ENCODE data around the gene CASQ2.

- TF ChIP-seq EZH2 (IDR thresholded peaks at IDR 0.05): no peak
- TF ChIP-seq, protein P1, sequence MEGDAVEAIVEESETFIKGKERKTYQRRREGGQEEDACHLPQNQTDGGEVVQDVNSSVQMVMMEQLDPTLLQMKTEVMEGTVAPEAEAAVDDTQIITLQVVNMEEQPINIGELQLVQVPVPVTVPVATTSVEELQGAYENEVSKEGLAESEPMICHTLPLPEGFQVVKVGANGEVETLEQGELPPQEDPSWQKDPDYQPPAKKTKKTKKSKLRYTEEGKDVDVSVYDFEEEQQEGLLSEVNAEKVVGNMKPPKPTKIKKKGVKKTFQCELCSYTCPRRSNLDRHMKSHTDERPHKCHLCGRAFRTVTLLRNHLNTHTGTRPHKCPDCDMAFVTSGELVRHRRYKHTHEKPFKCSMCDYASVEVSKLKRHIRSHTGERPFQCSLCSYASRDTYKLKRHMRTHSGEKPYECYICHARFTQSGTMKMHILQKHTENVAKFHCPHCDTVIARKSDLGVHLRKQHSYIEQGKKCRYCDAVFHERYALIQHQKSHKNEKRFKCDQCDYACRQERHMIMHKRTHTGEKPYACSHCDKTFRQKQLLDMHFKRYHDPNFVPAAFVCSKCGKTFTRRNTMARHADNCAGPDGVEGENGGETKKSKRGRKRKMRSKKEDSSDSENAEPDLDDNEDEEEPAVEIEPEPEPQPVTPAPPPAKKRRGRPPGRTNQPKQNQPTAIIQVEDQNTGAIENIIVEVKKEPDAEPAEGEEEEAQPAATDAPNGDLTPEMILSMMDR (IDR thresholded peaks at IDR 0.05): no peak
Measured at GRCh38 chr1:115682792-115683191, 85.7 kb downstream of the CASQ2 start.
